Body of pancreas (tissue), 4 donors: ENCODE measurements around the gene TH. TPM values are rescaled to one million over a fixed set of nuclear protein-coding genes. Genes with fewer than 3 reads are reported as not detected.

Source experiments
- ATAC-seq: fragments of 150-250 bp; one replicate; pipeline ENCODE4 v1.9.1; 2016
- DNase-seq, 4 donors: peaks; one replicate each; pipeline ENCODE4 v3.0.0-alpha.2; 2019
- H3K27ac ChIP-seq, 4 donors: fragments of 200-600 bp; sonication (generic); 1 replicate in 3 of 4; 2 replicates in 1 of 4; pipeline versions ENCODE4 v1.5.1 to v1.6.1; 2016 to 2019; ENCODE audit warnings: mild to moderate bottlenecking in 1 of 4, mixed read lengths in 1 of 4, moderate library complexity in 1 of 4
- H3K27me3 ChIP-seq, 2 donors: fragments of 200-600 bp; sonication (generic); one replicate each; pipeline ENCODE4 v1.6.0; 2016; ENCODE audit warnings: mild to moderate bottlenecking in 1 of 2
- H3K36me3 ChIP-seq, 2 donors: fragments of 200-600 bp; sonication (generic); replicated peaks in 1 of 2; 2 replicates each; pipeline ENCODE4 v1.5.1; 2016; ENCODE audit warnings: low read depth in 2 of 2; ENCODE audit not compliant: insufficient read depth in 1 of 2
- H3K4me1 ChIP-seq: fragments of 200-600 bp; sonication (generic); one replicate; pipeline ENCODE4 v1.6.0; 2016
- H3K4me3 ChIP-seq, 2 donors: fragments of 200-600 bp; sonication (generic); 1 replicate in 1 of 2; 2 replicates in 1 of 2; pipeline ENCODE4 v1.5.1; 2016 to 2019
- H3K9me3 ChIP-seq, 3 donors: fragments of 200-600 bp; sonication (generic); 1 replicate in 2 of 3; 2 replicates in 1 of 3; pipeline ENCODE4 v1.5.1; 2016
- CTCF ChIP-seq, 7 experiments: fragments of 450-650 bp in 4 of 7; fragments of 200-600 bp in 3 of 7; sonication (generic) in 3 of 7; IDR thresholded peaks; one replicate each; pipeline ENCODE4 v1.5.1; 2016 to 2019; ENCODE audit warnings: antibody characterized with exemption in 7 of 7
- POLR2A ChIP-seq, 3 donors: fragments of 450-650 bp; IDR thresholded peaks; one replicate each; pipeline ENCODE4 v1.6.1; 2016; ENCODE audit warnings: antibody characterized with exemption in 3 of 3, mild to moderate bottlenecking in 2 of 3
- WGBS, 2 donors: methylation state at CpG; one replicate each; pipeline ENCODE4 v1.1.5; 2017; 5-methylcytosine and 5-hydroxymethylcytosine counted together
- intact Hi-C: fragments of 100-400 bp; cut with DNase I; formaldehyde crosslinking; loops from one replicate; pipeline ENCODE4 v1.15.1; 2023
- total RNA-seq, 2 donors: library from RNA; depleted of rRNA; stranded (reverse); fragments of >200 nt; gene quantifications; one replicate each; pipeline ENCODE4 v1.1.0, GENCODE V29; 2016

TH gene
- total RNA-seq, 2 donors from 2014 or later: 0.66 TPM; not detected in 1

- Histone ChIP-seq H3K27me3 (peaks cover 0 to 5% of the 10 kb centered on the region in 2 donors), H3K9me3 (no peaks in the 10 kb centered on the region), H3K4me3 (no peak overlapping the region), H3K4me1 (no peaks in the 10 kb centered on the region), H3K27ac (no peak overlapping the region), H3K36me3 (no peaks in the 10 kb centered on the region)
- TF ChIP-seq CTCF (IDR thresholded peaks at IDR 0.05) (no peak), POLR2A (IDR thresholded peaks at IDR 0.05) (no peak)
- ATAC-seq (no peak), DNase-seq (no peak)
- WGBS, 2 donors: 83% methylated on average over 7 of the region's 7 CpGs; no CpG with 5 or more reads in 1 of the 2 donors
- intact Hi-C loops: no loop called here
These were observed 48.0 kb downstream of the TH start for GRCh38 chr11:2123628-2123960.

GRCh38 chr11:2122907-2123627 lies 48.5 kb downstream of the TH start:
- H3K27ac ChIP-seq: no peak overlapping the region
- H3K4me3 ChIP-seq: no peak overlapping the region
- no peaks in the 10 kb centered on the region for H3K36me3 ChIP-seq
- 60 to 63% methylated on average over 7 to 9 of the region's 13 CpGs for WGBS, 2 donors
- DNase-seq: no peak
- H3K27me3 ChIP-seq: peaks cover 0 to 5% of the 10 kb centered on the region in 2 donors
- intact Hi-C loops: no loop called here
- TF ChIP-seq POLR2A (IDR thresholded peaks at IDR 0.05): no peak
- TF ChIP-seq CTCF (IDR thresholded peaks at IDR 0.05): no peak
- no peaks in the 10 kb centered on the region for H3K9me3 ChIP-seq
- H3K4me1 ChIP-seq: no peaks in the 10 kb centered on the region
- ATAC-seq: no peak

GRCh38 chr11:2122222-2122906 lies 49.3 kb downstream of the TH start:
- WGBS, 2 donors: 42 to 48% methylated on average over 7 to 16 of the region's 19 CpGs
- Histone ChIP-seq H3K36me3 (no peaks in the 10 kb centered on the region), H3K4me1 (no peaks in the 10 kb centered on the region), H3K27ac (no peak overlapping the region), H3K27me3 (peaks cover 0 to 5% of the 10 kb centered on the region in 2 donors), H3K9me3 (no peaks in the 10 kb centered on the region), H3K4me3 (no peak overlapping the region)
- DNase-seq (no peak), ATAC-seq (no peak)
- TF ChIP-seq CTCF (IDR thresholded peaks at IDR 0.05) (no peak), POLR2A (IDR thresholded peaks at IDR 0.05) (no peak)
- intact Hi-C loops: no loop called here

- Histone ChIP-seq H3K4me1 (no peaks in the 10 kb centered on the region), H3K27me3 (peaks cover 0 to 5% of the 10 kb centered on the region in 2 donors), H3K36me3 (no peaks in the 10 kb centered on the region), H3K9me3 (peaks cover 0 to 3% (median 0%) of the 10 kb centered on the region in 3 donors), H3K27ac (no peak overlapping the region), H3K4me3 (no peak overlapping the region)
- 61 to 65% methylated on average over 17 to 21 of the region's 21 CpGs for WGBS, 2 donors
- DNase-seq (no peak), ATAC-seq (no peak)
- intact Hi-C loops: no loop called here
- TF ChIP-seq POLR2A (IDR thresholded peaks at IDR 0.05) (no peak), CTCF (IDR thresholded peaks at IDR 0.05) (no peak)
These were observed 50.1 kb downstream of the TH start for GRCh38 chr11:2121227-2122130.
